Left forelimb (tissue), 1 donor: ENCODE data around the gene BMP10.

Source experiments
- DNase-seq: peaks from one replicate; pipeline ENCODE4 v3.0.0-alpha.2; 2018; ENCODE audit warnings: low spot score

Gene BMP10

GRCh38 chr2:68889500-68889899 lies 18.3 kb upstream of the BMP10 start:
- no peak for DNase-seq

- no peak for DNase-seq
Measured at GRCh38 chr2:68889021-68889420, 17.8 kb upstream of the BMP10 start.

GRCh38 chr2:68888038-68888704 lies 17.0 kb upstream of the BMP10 start:
- no peak for DNase-seq

- DNase-seq = no peak
Measured at GRCh38 chr2:68885811-68886075, 14.5 kb upstream of the BMP10 start.

GRCh38 chr2:68885074-68885810 lies 14.0 kb upstream of the BMP10 start:
- DNase-seq = no peak

GRCh38 chr2:68880213-68880612 lies 9.0 kb upstream of the BMP10 start:
- DNase-seq = no peak

GRCh38 chr2:68879296-68879695 lies 8.1 kb upstream of the BMP10 start:
- DNase-seq = no peak

- DNase-seq = no peak
Measured at GRCh38 chr2:68878753-68879152, 7.6 kb upstream of the BMP10 start.

GRCh38 chr2:68878071-68878711 lies 7.0 kb upstream of the BMP10 start:
- DNase-seq = no peak

- DNase-seq = no peak
Measured at GRCh38 chr2:68877079-68877772, 6.0 kb upstream of the BMP10 start.

- DNase-seq = no peak
Measured at GRCh38 chr2:68870215-68870614, 982 bp downstream of the BMP10 start.

GRCh38 chr2:68865108-68865507 lies 6.1 kb downstream of the BMP10 start:
- DNase-seq = no peak

GRCh38 chr2:68863996-68864395 lies 7.2 kb downstream of the BMP10 start:
- no peak for DNase-seq

GRCh38 chr2:68862889-68863288 lies 8.3 kb downstream of the BMP10 start:
- no peak for DNase-seq

- no peak for DNase-seq
Measured at GRCh38 chr2:68861330-68861729, 9.9 kb downstream of the BMP10 start.

GRCh38 chr2:68860111-68860510 lies 11.1 kb downstream of the BMP10 start:
- no peak for DNase-seq

GRCh38 chr2:68857855-68858456 lies 13.2 kb downstream of the BMP10 start:
- DNase-seq = no peak

- no peak for DNase-seq
Measured at GRCh38 chr2:68857202-68857845, 13.9 kb downstream of the BMP10 start.

- DNase-seq = no peak
Measured at GRCh38 chr2:68855550-68855949, 15.6 kb downstream of the BMP10 start.

- DNase-seq = no peak
Measured at GRCh38 chr2:68854476-68854875, 16.7 kb downstream of the BMP10 start.

- DNase-seq = no peak
Measured at GRCh38 chr2:68853915-68854314, 17.3 kb downstream of the BMP10 start.

- DNase-seq = no peak
Measured at GRCh38 chr2:68853035-68853434, 18.2 kb downstream of the BMP10 start.
